Measurements from ENCODE around the gene REN.

DNA sequence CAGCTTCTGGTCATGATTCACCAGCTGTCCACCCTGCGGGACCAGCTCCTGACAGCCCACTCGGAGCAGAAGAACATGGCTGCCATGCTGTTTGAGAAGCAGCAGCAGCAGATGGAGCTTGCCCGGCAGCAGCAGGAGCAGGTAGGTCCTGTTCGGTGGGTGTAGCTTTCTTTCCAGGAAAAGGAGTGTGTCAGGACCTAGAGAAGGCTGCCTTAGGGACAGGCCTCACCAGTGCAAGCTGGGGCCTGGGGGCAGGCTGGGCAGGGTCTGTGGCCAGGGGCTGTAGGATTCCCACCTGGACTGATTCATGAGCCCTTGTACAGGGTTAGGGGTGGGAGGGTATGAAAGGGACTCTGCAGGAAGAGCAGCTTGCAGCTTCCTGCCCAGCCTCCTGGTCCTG is 49.6 kb downstream of the REN start:
- no peak for TF ChIP-seq JUN (IDR thresholded peaks at IDR 0.05; ENCODE audit: borderline replicate concordance, insufficient read depth, insufficient read length, low read depth)
- TF ChIP-seq, protein P1, sequence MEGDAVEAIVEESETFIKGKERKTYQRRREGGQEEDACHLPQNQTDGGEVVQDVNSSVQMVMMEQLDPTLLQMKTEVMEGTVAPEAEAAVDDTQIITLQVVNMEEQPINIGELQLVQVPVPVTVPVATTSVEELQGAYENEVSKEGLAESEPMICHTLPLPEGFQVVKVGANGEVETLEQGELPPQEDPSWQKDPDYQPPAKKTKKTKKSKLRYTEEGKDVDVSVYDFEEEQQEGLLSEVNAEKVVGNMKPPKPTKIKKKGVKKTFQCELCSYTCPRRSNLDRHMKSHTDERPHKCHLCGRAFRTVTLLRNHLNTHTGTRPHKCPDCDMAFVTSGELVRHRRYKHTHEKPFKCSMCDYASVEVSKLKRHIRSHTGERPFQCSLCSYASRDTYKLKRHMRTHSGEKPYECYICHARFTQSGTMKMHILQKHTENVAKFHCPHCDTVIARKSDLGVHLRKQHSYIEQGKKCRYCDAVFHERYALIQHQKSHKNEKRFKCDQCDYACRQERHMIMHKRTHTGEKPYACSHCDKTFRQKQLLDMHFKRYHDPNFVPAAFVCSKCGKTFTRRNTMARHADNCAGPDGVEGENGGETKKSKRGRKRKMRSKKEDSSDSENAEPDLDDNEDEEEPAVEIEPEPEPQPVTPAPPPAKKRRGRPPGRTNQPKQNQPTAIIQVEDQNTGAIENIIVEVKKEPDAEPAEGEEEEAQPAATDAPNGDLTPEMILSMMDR (IDR thresholded peaks at IDR 0.05; ENCODE audit: extremely low read depth in 1 of 2, insufficient read depth in 1 of 2, low read depth in 1 of 2, low read length in 2 of 2), result no peak

Measured in endothelial cell of umbilical vein (primary cell).